Endothelial cell of umbilical vein (primary cell): Measurements from ENCODE around the gene TMCC3. TPM values are rescaled to one million over a fixed set of nuclear protein-coding genes. Genes with fewer than 3 reads are reported as not detected.

Experiments used
- BruUV-seq: library from RNA; stranded (reverse); fragments of 400-500 nt; replicated peaks from 2 replicates; lab custom pipeline; 2021; lab: Mats Ljungman, UMichigan
- CTCF ChIA-PET: fragments of 300-600, 350-600 bp; sonication (Branson Sonifier 250); formaldehyde crosslinking; loops from one replicate; lab custom pipeline; 2021; ENCODE audit warnings: antibody characterized with exemption, inconsistent platforms; lab: Charles Lee
- POLR2A ChIA-PET: fragments of 300-600, 350-600 bp; sonication (Branson Sonifier 250); formaldehyde crosslinking; loops from one replicate; lab custom pipeline; 2021; ENCODE audit warnings: antibody characterized with exemption, inconsistent platforms; lab: Charles Lee
- DNase-seq: peaks from one replicate; pipeline ENCODE4 v3.0.0-alpha.2; 2011; ENCODE audit warnings: low read depth, low spot score
- FAIRE-seq: peaks from 2 replicates; lab custom pipeline; 2011; peaks lifted over from hg19 to GRCh38; lab: Jason Lieb, UNC
- H2AFZ ChIP-seq: 2 replicates; pipeline ENCODE4 v1.6.0; 2012; ENCODE audit warnings: low read depth, low read length, control low read depth, inconsistent platforms
- H3K27ac ChIP-seq: 2 replicates; pipeline ENCODE4 v1.5.1; 2011; ENCODE audit warnings: low read depth, mild to moderate bottlenecking, control low read depth, low read length, moderate library complexity; ENCODE audit not compliant: insufficient read depth
- H3K27me3 ChIP-seq, 2 experiments: 2 replicates each; pipeline versions ENCODE4 v1.6.0 to v1.6.1; 2011; ENCODE audit warnings: low read length in 2 of 2, mixed read lengths in 1 of 2; ENCODE audit not compliant: control insufficient read depth in 2 of 2, insufficient read depth in 2 of 2
- H3K36me3 ChIP-seq, 2 experiments: 2 replicates in 1 of 2; 3 replicates in 1 of 2; pipeline ENCODE4 v1.5.1; 2011; ENCODE audit warnings: low read length in 2 of 2, mild to moderate bottlenecking in 1 of 2, moderate library complexity in 1 of 2; ENCODE audit not compliant: control insufficient read depth in 2 of 2, insufficient read depth in 2 of 2; ENCODE audit errors: extremely low read depth in 1 of 2
- H3K4me1 ChIP-seq: 3 replicates; pipeline ENCODE4 v1.5.1; 2011; ENCODE audit warnings: mild to moderate bottlenecking, low read length; ENCODE audit not compliant: control insufficient read depth, insufficient read depth; ENCODE audit errors: extremely low read depth
- H3K4me2 ChIP-seq: 2 replicates; pipeline ENCODE4 v1.6.1; 2011; ENCODE audit warnings: low read length, control low read depth, mixed read lengths; ENCODE audit not compliant: insufficient read depth
- H3K4me3 ChIP-seq, 3 experiments: fragments of 200-600 bp in 1 of 3; sonication (generic), shearing (Covaris generic) in 1 of 3; replicated peaks in 1 of 3; 2 replicates each; pipeline ENCODE4 v1.5.1; 2011 to 2016; ENCODE audit warnings: control low read depth in 3 of 3, low read length in 3 of 3, mild to moderate bottlenecking in 2 of 3, inconsistent platforms in 1 of 3, low read depth in 1 of 3, moderate library complexity in 1 of 3; ENCODE audit not compliant: insufficient read depth in 1 of 3
- H3K79me2 ChIP-seq: 2 replicates; pipeline ENCODE4 v1.6.0; 2012; ENCODE audit warnings: low read length, inconsistent platforms; ENCODE audit not compliant: control insufficient read depth, insufficient read depth
- H3K9ac ChIP-seq: replicated peaks from 2 replicates; pipeline ENCODE3; 2011; ENCODE audit warnings: low read length, control low read depth; ENCODE audit not compliant: insufficient read depth; ENCODE audit errors: extremely low read depth
- H3K9me1 ChIP-seq: replicated peaks from 3 replicates; pipeline ENCODE4 v1.6.0; 2011; ENCODE audit warnings: mild to moderate bottlenecking, low read length; ENCODE audit not compliant: control insufficient read depth, insufficient read depth; ENCODE audit errors: extremely low read depth
- H3K9me3 ChIP-seq: replicated peaks from 2 replicates; pipeline ENCODE4 v1.5.1; 2012; ENCODE audit warnings: low read length, inconsistent platforms; ENCODE audit not compliant: control insufficient read depth, insufficient read depth
- H4K20me1 ChIP-seq: replicated peaks from 2 replicates; pipeline ENCODE3; 2011; ENCODE audit warnings: mild to moderate bottlenecking, low read length; ENCODE audit not compliant: control insufficient read depth, insufficient read depth; ENCODE audit errors: extremely low read depth
- EZH2 ChIP-seq: IDR thresholded peaks from 2 replicates; pipeline ENCODE4 v1.6.1; 2012; ENCODE audit warnings: borderline replicate concordance, low read depth, mild to moderate bottlenecking, moderate library complexity, low read length, inconsistent platforms; ENCODE audit not compliant: severe bottlenecking
- FOS ChIP-seq: IDR thresholded peaks from 2 replicates; pipeline ENCODE4 v1.6.1; 2011; ENCODE audit warnings: mild to moderate bottlenecking, low read length, moderate library complexity, borderline replicate concordance; ENCODE audit not compliant: insufficient read depth
- GATA2 ChIP-seq: IDR thresholded peaks from 2 replicates; pipeline ENCODE4 v1.7.0; 2011; ENCODE audit warnings: low read depth, mild to moderate bottlenecking, moderate library complexity, mixed read lengths, low read length; ENCODE audit not compliant: insufficient read length, insufficient read depth
- JUN ChIP-seq: IDR thresholded peaks from 2 replicates; pipeline ENCODE4 v1.6.1; 2011; ENCODE audit warnings: borderline replicate concordance, low read depth; ENCODE audit not compliant: insufficient read length, insufficient read depth
- dilution Hi-C: fragments of 300-500 bp; cut with MboI; formaldehyde crosslinking; loops from one replicate; pipeline ENCODE4 v1.15.0; 2019; ENCODE audit warnings: low sequenced_read_pairs; ENCODE audit not compliant: extremely low pct_ligation_motif_present
- intact Hi-C: fragments of 100-400 bp; cut with micrococcal nuclease; formaldehyde crosslinking; loops from one replicate; pipeline ENCODE4 v1.10.0; 2022
- polyA plus RNA-seq, 4 experiments: library from polyadenylated mRNA; depleted of rRNA in 3 of 4; stranded (reverse) in 3 of 4; unstranded in 1 of 4; fragments of >200 nt; gene quantifications; 2 replicates each; pipeline versions ENCODE4 v1.2.1 to v1.2.3, GENCODE V29; 2011 to 2012; ENCODE audit warnings: missing spikeins in 1 of 4
- total RNA-seq: library from RNA; stranded (reverse); gene quantifications from 2 replicates; pipeline ENCODE4 v1.2.3, GENCODE V29; 2021
- TF ChIP-seq, protein P1 (sequence below), 2 donors: IDR thresholded peaks; 1 replicate in 1 of 2; 2 replicates in 1 of 2; pipeline ENCODE4 v1.5.1; 2011; ENCODE audit warnings: low read length in 2 of 2, mild to moderate bottlenecking in 2 of 2, moderate library complexity in 2 of 2, control low read depth in 1 of 2, inconsistent platforms in 1 of 2, low read depth in 1 of 2; ENCODE audit not compliant: insufficient read depth in 1 of 2; ENCODE audit errors: extremely low read depth in 1 of 2
- TF ChIP-seq, protein P2 (sequence below): IDR thresholded peaks from 2 replicates; pipeline ENCODE4 v1.6.1; 2011; ENCODE audit not compliant: insufficient read depth, insufficient read length

The TMCC3 gene
- total and polyA plus RNA-seq, 2 donors (not counting 3 experiments of a cell fraction or from before 2014, with no cell fraction given) = 13.5 to 30.4 TPM

GRCh38 chr12:94689002-94689645 lies 38.8 kb upstream of the TMCC3 start:
- peak; percentile 74 for DNase-seq
- ChIA-PET POLR2A (interaction anchor here (1.6 kb wide), 1 partner anchor 10 kb away, joined by 3 read pairs; no protein-coding TSS in a partner anchor), CTCF (interaction anchor here (0.6 to 2.1 kb wide), 12 partner anchors 8 to 140 kb away, joined by 3 to 14 read pairs (median 3); no protein-coding TSS in a partner anchor)
- BruUV-seq = TSS peak; percentile 76
- H3K4me3 ChIP-seq = no peak overlapping the region
- dilution Hi-C loops = no loop called here
- H3K36me3 ChIP-seq = no peaks in the 10 kb centered on the region
- intact Hi-C loops = loop anchor here (1.0 kb wide), 1 partner anchor 13 kb away; no protein-coding TSS in a partner anchor
- TF ChIP-seq EZH2 (no peak), FOS (peak; percentile 40)
- TF ChIP-seq, protein P1, sequence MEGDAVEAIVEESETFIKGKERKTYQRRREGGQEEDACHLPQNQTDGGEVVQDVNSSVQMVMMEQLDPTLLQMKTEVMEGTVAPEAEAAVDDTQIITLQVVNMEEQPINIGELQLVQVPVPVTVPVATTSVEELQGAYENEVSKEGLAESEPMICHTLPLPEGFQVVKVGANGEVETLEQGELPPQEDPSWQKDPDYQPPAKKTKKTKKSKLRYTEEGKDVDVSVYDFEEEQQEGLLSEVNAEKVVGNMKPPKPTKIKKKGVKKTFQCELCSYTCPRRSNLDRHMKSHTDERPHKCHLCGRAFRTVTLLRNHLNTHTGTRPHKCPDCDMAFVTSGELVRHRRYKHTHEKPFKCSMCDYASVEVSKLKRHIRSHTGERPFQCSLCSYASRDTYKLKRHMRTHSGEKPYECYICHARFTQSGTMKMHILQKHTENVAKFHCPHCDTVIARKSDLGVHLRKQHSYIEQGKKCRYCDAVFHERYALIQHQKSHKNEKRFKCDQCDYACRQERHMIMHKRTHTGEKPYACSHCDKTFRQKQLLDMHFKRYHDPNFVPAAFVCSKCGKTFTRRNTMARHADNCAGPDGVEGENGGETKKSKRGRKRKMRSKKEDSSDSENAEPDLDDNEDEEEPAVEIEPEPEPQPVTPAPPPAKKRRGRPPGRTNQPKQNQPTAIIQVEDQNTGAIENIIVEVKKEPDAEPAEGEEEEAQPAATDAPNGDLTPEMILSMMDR (IDR thresholded peaks at IDR 0.05; ENCODE audit: extremely low read depth in 1 of 2, insufficient read depth in 1 of 2, low read depth in 1 of 2, low read length in 2 of 2) = no peak
- no peak for FAIRE-seq
- H2AFZ ChIP-seq = peak overlapping the region; percentile 68
- peaks cover 20% of the 10 kb centered on the region for H3K4me1 ChIP-seq
- H3K4me2 ChIP-seq = peak overlapping the region; percentile 59
- H3K27ac ChIP-seq = peak overlapping the region; percentile 54
- no peaks in the 10 kb centered on the region for H3K9me3 ChIP-seq
- H4K20me1 ChIP-seq = no peaks in the 10 kb centered on the region
- H3K27me3 ChIP-seq = no peaks in the 10 kb centered on the region
- peak overlapping the region; percentile 42 for H3K9ac ChIP-seq
- H3K9me1 ChIP-seq = no peaks in the 10 kb centered on the region
- no peaks in the 10 kb centered on the region for H3K79me2 ChIP-seq

- H3K9ac ChIP-seq = no peak overlapping the region
- FAIRE-seq = no peak
- dilution Hi-C loops = no loop called here
- TF ChIP-seq GATA2 (no peak), FOS (no peak), JUN (no peak), EZH2 (no peak)
- TF ChIP-seq, protein P2, sequence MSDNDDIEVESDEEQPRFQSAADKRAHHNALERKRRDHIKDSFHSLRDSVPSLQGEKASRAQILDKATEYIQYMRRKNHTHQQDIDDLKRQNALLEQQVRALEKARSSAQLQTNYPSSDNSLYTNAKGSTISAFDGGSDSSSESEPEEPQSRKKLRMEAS = no peak
- H4K20me1 ChIP-seq = no peaks in the 10 kb centered on the region
- no peak for DNase-seq
- no peaks in the 10 kb centered on the region for H3K9me3 ChIP-seq
- no peak overlapping the region for H2AFZ ChIP-seq
- H3K4me1 ChIP-seq = peaks cover 20% of the 10 kb centered on the region
- H3K4me2 ChIP-seq = no peak overlapping the region
- H3K79me2 ChIP-seq = no peaks in the 10 kb centered on the region
- no peaks in the 10 kb centered on the region for H3K27me3 ChIP-seq
- ChIA-PET CTCF (no interaction called here), POLR2A (no interaction called here)
- H3K4me3 ChIP-seq = no peak overlapping the region
- BruUV-seq = TSS peak; percentile 15
- intact Hi-C loops = no loop called here
- no peaks in the 10 kb centered on the region for H3K36me3 ChIP-seq
- H3K27ac ChIP-seq = no peak overlapping the region
- H3K9me1 ChIP-seq = no peaks in the 10 kb centered on the region
These were observed 37.5 kb upstream of the TMCC3 start for GRCh38 chr12:94687891-94688290.
